Measurements from ENCODE around the gene SUSD4.

SUSD4 gene

GRCh38 chr1:223197923-223198627 lies 165.9 kb downstream of the SUSD4 start:
- no peaks in the 10 kb centered on the region for H3K4me1 ChIP-seq (ENCODE audit: control insufficient read depth in 1 of 2, insufficient read depth in 2 of 2, low read length in 2 of 2)
- H3K27me3 ChIP-seq (ENCODE audit: low read depth, low read length), result no peaks in the 10 kb centered on the region
- H3K4me3 ChIP-seq (ENCODE audit: low read depth in 1 of 2, low read length in 2 of 2), result no peak overlapping the region
- no peaks in the 10 kb centered on the region for H3K36me3 ChIP-seq (ENCODE audit: control insufficient read depth in 1 of 2, insufficient read depth in 2 of 2, low read length in 2 of 2)
- no peak overlapping the region for H3K27ac ChIP-seq (ENCODE audit: low read length)
- H3K9me3 ChIP-seq (ENCODE audit: control insufficient read depth in 1 of 2, low read length in 2 of 2), result no peaks in the 10 kb centered on the region

DNA sequence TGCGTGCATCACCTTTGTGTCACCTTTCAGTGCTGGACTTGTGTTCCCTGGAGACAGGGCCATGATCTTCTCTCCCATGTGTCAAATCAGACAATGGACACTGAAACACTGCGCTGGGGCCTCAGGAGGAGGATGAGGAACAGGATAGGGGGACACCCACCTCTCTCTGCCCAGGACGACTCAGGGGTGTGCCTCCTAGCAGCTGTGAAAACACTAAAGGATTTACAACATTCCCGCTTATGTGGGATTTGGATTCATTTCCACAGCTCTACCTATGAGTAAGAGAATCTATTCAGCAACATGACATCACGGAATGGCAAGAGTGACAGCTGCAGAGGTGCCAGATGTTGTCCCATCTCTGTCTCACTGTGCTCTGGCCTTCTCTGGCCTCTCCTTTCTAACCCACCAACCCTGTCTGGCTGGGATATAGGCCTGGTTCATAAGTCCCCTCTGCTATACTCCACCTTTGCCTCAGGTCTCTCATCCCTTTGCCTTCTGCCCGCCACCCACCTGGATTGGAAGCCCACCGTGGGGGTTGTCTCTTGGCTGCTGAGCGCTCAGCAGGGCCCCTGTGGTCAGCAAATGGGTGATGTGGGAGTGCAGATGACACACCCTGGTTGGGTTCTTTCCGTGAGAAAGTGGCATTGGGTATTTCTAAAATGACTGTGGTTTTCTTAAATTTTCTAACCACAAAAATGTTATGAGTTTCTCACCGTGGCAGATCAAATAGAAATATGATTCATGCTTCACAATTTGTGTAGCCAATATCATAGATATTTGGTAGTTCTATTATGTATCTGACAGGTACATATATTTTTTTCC lies 173.9 kb downstream of the SUSD4 start:
- no peaks in the 10 kb centered on the region for H3K27me3 ChIP-seq (ENCODE audit: low read depth, low read length)
- no peaks in the 10 kb centered on the region for H3K36me3 ChIP-seq (ENCODE audit: control insufficient read depth in 1 of 2, insufficient read depth in 2 of 2, low read length in 2 of 2)

DNA sequence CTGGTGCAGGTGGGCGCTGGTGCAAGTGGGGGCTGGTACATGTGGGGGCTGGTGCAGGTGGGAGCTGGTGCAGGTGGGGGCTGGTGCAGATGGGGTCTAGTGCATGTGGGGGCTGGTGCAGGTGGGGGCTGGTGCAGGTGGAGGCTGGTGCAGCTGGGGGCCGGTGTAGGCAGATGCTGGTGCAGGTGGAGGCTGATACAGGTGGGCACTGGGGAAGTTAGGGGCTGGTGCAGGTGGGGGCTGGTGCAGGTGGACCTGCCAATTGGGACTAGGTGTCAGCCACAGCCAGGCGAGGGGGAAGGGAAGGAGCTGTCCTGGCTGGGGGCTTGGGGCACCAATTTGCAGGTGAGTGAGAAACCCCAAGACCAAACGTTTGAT lies 174.5 kb downstream of the SUSD4 start:
- no peaks in the 10 kb centered on the region for H3K9me3 ChIP-seq (ENCODE audit: control insufficient read depth in 1 of 2, low read length in 2 of 2)
- H3K4me1 ChIP-seq (ENCODE audit: control insufficient read depth in 1 of 2, insufficient read depth in 2 of 2, low read length in 2 of 2), result no peaks in the 10 kb centered on the region
- no peak overlapping the region for H3K27ac ChIP-seq (ENCODE audit: low read length)
- H3K4me3 ChIP-seq (ENCODE audit: low read depth in 1 of 2, low read length in 2 of 2), result no peak overlapping the region
- H3K36me3 ChIP-seq (ENCODE audit: control insufficient read depth in 1 of 2, insufficient read depth in 2 of 2, low read length in 2 of 2), result no peaks in the 10 kb centered on the region
- H3K27me3 ChIP-seq (ENCODE audit: low read depth, low read length), result no peaks in the 10 kb centered on the region

More for the DNA sequence above, 173.9 kb downstream of the SUSD4 start:
- Histone ChIP-seq H3K4me1 (ENCODE audit: control insufficient read depth in 1 of 2, insufficient read depth in 2 of 2, low read length in 2 of 2) (no peaks in the 10 kb centered on the region), H3K27ac (ENCODE audit: low read length) (no peak overlapping the region), H3K9me3 (ENCODE audit: control insufficient read depth in 1 of 2, low read length in 2 of 2) (no peaks in the 10 kb centered on the region), H3K4me3 (ENCODE audit: low read depth in 1 of 2, low read length in 2 of 2) (no peak overlapping the region)

DNA sequence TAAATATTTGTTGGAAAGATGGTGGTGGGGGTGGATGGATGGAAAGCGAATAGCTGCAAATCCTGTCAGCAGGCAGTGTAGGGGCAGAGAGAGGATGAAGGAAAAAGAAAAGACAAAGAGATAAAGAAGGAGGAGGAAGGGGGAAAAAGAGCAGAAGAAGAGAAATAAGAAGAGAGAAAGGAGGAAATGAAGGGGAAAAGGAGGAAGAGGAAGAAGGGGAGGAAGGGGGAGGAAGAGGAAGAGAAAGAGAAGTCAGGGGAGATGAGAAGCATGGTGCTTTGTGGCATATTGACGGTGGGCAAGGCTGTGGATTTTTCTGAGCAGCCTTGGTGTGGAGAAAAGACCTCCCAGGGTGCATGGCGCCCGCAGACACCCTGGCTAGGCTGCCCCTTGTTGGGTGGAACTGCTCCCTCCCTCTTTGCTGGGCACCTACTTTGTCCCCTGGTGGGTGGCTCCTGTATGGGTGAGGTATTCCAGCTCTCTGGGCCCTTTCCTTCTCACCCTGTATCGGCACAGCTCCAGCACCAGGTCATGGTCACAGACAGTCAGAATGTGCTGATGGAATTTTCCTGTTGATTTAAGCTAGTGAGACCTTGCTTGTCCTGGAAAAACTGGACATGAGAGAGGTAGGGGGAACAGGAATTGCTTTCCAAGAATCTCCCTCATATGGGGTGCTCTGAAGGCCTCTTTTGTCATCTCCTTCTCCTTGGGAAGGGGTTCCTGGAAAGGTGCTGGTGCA lies 175.2 kb downstream of the SUSD4 start:
- Histone ChIP-seq H3K36me3 (ENCODE audit: control insufficient read depth in 1 of 2, insufficient read depth in 2 of 2, low read length in 2 of 2) (no peaks in the 10 kb centered on the region), H3K27ac (ENCODE audit: low read length) (no peak overlapping the region), H3K27me3 (ENCODE audit: low read depth, low read length) (no peaks in the 10 kb centered on the region), H3K9me3 (ENCODE audit: control insufficient read depth in 1 of 2, low read length in 2 of 2) (no peaks in the 10 kb centered on the region), H3K4me1 (ENCODE audit: control insufficient read depth in 1 of 2, insufficient read depth in 2 of 2, low read length in 2 of 2) (no peaks in the 10 kb centered on the region), H3K4me3 (ENCODE audit: low read depth in 1 of 2, low read length in 2 of 2) (no peak overlapping the region)

- Histone ChIP-seq H3K4me3 (ENCODE audit: low read depth in 1 of 2, low read length in 2 of 2) (no peak overlapping the region), H3K9me3 (ENCODE audit: control insufficient read depth in 1 of 2, low read length in 2 of 2) (no peaks in the 10 kb centered on the region), H3K27me3 (ENCODE audit: low read depth, low read length) (no peaks in the 10 kb centered on the region), H3K36me3 (ENCODE audit: control insufficient read depth in 1 of 2, insufficient read depth in 2 of 2, low read length in 2 of 2) (no peaks in the 10 kb centered on the region), H3K4me1 (ENCODE audit: control insufficient read depth in 1 of 2, insufficient read depth in 2 of 2, low read length in 2 of 2) (no peaks in the 10 kb centered on the region), H3K27ac (ENCODE audit: low read length) (no peak overlapping the region)
These were observed 177.2 kb downstream of the SUSD4 start for GRCh38 chr1:223186800-223187199.

DNA sequence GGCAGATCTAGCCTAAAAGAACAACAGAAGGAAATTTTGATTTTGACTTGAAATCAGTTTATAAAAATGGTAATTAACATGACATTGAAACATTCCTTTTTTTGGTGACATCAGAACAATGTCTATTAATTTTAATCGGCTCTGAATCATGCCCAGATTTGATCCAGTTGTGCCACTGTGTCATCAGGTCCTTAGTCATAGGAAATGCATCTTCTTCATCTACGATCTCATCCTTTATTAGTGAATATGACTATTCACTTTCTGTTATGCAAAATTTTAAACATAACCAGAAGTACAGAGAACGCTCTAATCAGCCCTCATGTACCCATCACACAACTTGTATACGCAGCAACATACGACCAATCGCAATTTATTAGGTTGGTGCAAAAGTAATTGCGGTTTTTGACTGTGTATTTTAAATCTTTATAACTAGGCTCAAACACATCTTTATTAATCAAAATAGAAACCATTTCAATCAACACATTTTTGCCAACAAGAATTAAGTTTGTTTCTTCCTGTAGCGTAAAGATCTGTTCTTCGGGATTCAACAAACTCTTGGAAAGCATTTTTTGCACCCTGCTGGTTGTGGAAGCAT lies 180.6 kb downstream of the SUSD4 start:
- Histone ChIP-seq H3K27me3 (ENCODE audit: low read depth, low read length) (no peaks in the 10 kb centered on the region), H3K36me3 (ENCODE audit: control insufficient read depth in 1 of 2, insufficient read depth in 2 of 2, low read length in 2 of 2) (no peaks in the 10 kb centered on the region), H3K4me3 (ENCODE audit: low read depth in 1 of 2, low read length in 2 of 2) (no peak overlapping the region), H3K9me3 (ENCODE audit: control insufficient read depth in 1 of 2, low read length in 2 of 2) (no peaks in the 10 kb centered on the region), H3K27ac (ENCODE audit: low read length) (no peak overlapping the region), H3K4me1 (ENCODE audit: control insufficient read depth in 1 of 2, insufficient read depth in 2 of 2, low read length in 2 of 2) (peaks cover 0 to 13% of the 10 kb centered on the region in 2 donors)

DNA sequence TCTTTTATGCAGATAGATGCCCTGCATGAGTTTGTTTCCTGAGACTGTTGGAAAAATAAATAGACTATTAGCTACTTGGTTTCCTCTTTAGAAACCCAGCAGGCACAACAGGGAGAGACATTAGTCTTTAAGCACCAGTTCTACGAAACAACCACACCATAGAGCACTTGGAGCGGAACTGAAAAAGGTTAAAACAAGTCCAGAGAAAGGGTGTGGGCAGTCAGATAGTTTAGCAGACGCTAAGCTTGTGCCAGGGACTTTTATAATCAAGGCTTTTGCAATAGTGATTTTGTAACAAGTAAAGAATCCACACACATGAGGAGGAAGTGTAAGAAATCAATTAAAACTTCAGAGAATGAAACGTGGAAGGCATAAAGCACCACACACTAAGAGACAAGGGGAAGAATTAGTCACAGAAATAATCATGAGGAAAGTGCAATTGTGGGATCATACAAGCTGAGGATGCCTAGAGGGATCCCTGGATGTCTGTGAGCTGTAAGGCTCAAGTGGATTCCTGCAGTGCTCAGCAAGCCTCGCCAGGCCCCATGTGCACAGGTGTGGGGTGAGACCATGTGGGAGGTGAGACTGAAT lies 183.2 kb downstream of the SUSD4 start:
- no peaks in the 10 kb centered on the region for H3K27me3 ChIP-seq (ENCODE audit: low read depth, low read length)
- no peaks in the 10 kb centered on the region for H3K36me3 ChIP-seq (ENCODE audit: control insufficient read depth in 1 of 2, insufficient read depth in 2 of 2, low read length in 2 of 2)
- no peak overlapping the region for H3K4me3 ChIP-seq (ENCODE audit: low read depth in 1 of 2, low read length in 2 of 2)
- peak overlapping the region; percentile 33 for H3K27ac ChIP-seq (ENCODE audit: low read length)
- H3K4me1 ChIP-seq (ENCODE audit: control insufficient read depth in 1 of 2, insufficient read depth in 2 of 2, low read length in 2 of 2), result peaks cover 0 to 13% of the 10 kb centered on the region in 2 donors
- H3K9me3 ChIP-seq (ENCODE audit: control insufficient read depth in 1 of 2, low read length in 2 of 2), result no peaks in the 10 kb centered on the region

- H3K9me3 ChIP-seq (ENCODE audit: control insufficient read depth in 1 of 2, low read length in 2 of 2), result no peaks in the 10 kb centered on the region
- H3K4me3 ChIP-seq (ENCODE audit: low read depth in 1 of 2, low read length in 2 of 2), result no peak overlapping the region
- peaks cover 0 to 13% of the 10 kb centered on the region in 2 donors for H3K4me1 ChIP-seq (ENCODE audit: control insufficient read depth in 1 of 2, insufficient read depth in 2 of 2, low read length in 2 of 2)
- no peaks in the 10 kb centered on the region for H3K27me3 ChIP-seq (ENCODE audit: low read depth, low read length)
- no peak overlapping the region for H3K27ac ChIP-seq (ENCODE audit: low read length)
- H3K36me3 ChIP-seq (ENCODE audit: control insufficient read depth in 1 of 2, insufficient read depth in 2 of 2, low read length in 2 of 2), result no peaks in the 10 kb centered on the region
These were observed 184.2 kb downstream of the SUSD4 start for GRCh38 chr1:223179786-223180185.

DNA sequence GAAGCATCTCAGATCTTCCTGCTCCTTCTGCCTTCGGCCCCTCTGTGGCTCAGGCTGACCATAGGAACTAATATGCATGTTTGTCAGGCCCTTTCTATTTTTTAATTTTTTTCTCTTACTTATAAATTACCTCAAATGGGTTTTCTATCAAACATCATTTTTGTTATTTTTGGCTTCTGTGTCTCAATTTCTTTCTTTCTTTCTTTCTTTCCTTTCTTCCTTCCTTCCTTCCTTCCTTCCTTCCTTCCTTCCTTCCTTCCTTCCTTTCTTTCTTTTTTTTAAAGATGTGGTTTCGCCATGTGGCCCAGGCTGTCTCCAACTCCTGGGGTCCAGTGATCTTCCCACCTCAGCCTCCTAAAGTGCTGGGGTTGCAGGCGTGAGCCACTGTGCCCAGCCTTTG lies 184.7 kb downstream of the SUSD4 start:
- H3K27me3 ChIP-seq (ENCODE audit: low read depth, low read length), result no peaks in the 10 kb centered on the region
- no peak overlapping the region for H3K27ac ChIP-seq (ENCODE audit: low read length)
- H3K4me1 ChIP-seq (ENCODE audit: control insufficient read depth in 1 of 2, insufficient read depth in 2 of 2, low read length in 2 of 2), result peaks cover 0 to 13% of the 10 kb centered on the region in 2 donors
- H3K9me3 ChIP-seq (ENCODE audit: control insufficient read depth in 1 of 2, low read length in 2 of 2), result no peaks in the 10 kb centered on the region
- no peaks in the 10 kb centered on the region for H3K36me3 ChIP-seq (ENCODE audit: control insufficient read depth in 1 of 2, insufficient read depth in 2 of 2, low read length in 2 of 2)
- no peak overlapping the region for H3K4me3 ChIP-seq (ENCODE audit: low read depth in 1 of 2, low read length in 2 of 2)

GRCh38 chr1:223177681-223178080 lies 186.3 kb downstream of the SUSD4 start:
- Histone ChIP-seq H3K4me1 (ENCODE audit: control insufficient read depth in 1 of 2, insufficient read depth in 2 of 2, low read length in 2 of 2) (peaks cover 0 to 13% of the 10 kb centered on the region in 2 donors), H3K9me3 (ENCODE audit: control insufficient read depth in 1 of 2, low read length in 2 of 2) (no peaks in the 10 kb centered on the region), H3K36me3 (ENCODE audit: control insufficient read depth in 1 of 2, insufficient read depth in 2 of 2, low read length in 2 of 2) (no peaks in the 10 kb centered on the region), H3K27me3 (ENCODE audit: low read depth, low read length) (no peaks in the 10 kb centered on the region), H3K27ac (ENCODE audit: low read length) (no peak overlapping the region), H3K4me3 (ENCODE audit: low read depth in 1 of 2, low read length in 2 of 2) (no peak overlapping the region)

DNA sequence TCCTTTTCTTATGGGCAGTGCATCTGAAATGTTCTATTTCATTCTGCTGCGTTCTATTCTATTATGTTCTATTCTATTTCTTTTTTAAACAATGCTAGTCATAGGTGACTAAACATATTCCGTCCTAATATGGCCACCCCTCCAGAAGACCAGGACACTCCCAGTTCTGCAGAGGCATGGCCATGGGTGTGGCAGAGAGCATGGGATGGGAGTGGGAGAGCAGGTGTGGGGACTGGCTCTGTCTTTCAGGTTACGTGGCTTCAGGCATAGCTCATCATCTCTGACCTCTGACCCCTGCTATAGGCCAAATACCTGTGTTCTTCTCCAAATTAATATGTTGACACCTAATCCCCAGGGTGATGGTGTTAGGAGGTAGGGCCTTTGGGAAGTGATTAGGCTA lies 187.5 kb downstream of the SUSD4 start:
- Histone ChIP-seq H3K27me3 (ENCODE audit: low read depth, low read length) (no peaks in the 10 kb centered on the region), H3K9me3 (ENCODE audit: control insufficient read depth in 1 of 2, low read length in 2 of 2) (no peaks in the 10 kb centered on the region), H3K36me3 (ENCODE audit: control insufficient read depth in 1 of 2, insufficient read depth in 2 of 2, low read length in 2 of 2) (no peaks in the 10 kb centered on the region), H3K4me1 (ENCODE audit: control insufficient read depth in 1 of 2, insufficient read depth in 2 of 2, low read length in 2 of 2) (peaks cover 0 to 13% of the 10 kb centered on the region in 2 donors), H3K27ac (ENCODE audit: low read length) (no peak overlapping the region), H3K4me3 (ENCODE audit: low read depth in 1 of 2, low read length in 2 of 2) (no peak overlapping the region)

Measured in muscle layer of duodenum (tissue), 2 donors.